CD4-positive, alpha-beta T cell treated with Interferon alpha-2 for 1 hour (primary cell): Measurements from ENCODE around the gene NDUFA12.

Source experiments
- DNase-seq, 2 donors: peaks; one replicate each; pipeline ENCODE4 v3.0.0-alpha.2; 2020 to 2022

NDUFA12 gene

DNA sequence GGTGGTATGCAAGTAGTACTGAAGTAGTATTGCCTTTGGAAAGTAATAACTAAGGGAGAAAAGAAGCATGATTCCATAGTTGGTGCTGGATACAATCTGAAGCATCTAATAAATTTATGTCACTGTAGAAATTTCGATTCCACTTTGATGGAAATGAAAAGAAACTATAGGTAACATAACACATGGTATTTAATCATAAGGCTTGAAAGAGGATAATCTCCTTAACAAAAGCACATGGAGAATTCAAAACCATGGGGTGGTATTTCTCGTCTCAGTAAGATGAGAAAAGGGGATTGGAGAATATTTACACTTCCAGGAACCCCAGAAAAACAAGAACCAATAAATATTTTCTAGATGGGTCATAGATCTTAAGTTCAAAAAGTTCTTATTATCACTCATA, 72.7 kb downstream of the NDUFA12 start:
- no peak for DNase-seq

DNA sequence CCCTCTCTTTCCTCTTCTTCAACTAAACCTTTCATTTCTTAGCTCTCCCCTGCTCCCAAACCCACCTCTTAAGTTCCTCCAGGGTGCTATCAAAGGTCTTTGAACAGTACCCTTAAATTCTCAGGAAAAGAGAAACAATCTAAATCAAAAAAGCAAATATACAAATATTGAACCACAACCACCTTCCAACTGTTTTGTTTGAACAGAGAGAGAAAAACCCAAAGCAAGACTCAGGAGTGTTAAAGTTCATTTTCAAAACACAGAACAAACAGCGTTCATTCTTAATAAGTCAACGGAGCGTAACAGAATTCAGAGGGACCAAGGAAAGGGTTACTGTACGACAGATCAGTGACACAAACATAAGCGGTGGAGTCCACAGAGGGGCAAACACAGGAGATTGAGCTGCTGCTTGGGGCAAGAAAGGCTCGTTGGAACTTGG, 73.3 kb downstream of the NDUFA12 start:
- DNase-seq, result no peak

DNA sequence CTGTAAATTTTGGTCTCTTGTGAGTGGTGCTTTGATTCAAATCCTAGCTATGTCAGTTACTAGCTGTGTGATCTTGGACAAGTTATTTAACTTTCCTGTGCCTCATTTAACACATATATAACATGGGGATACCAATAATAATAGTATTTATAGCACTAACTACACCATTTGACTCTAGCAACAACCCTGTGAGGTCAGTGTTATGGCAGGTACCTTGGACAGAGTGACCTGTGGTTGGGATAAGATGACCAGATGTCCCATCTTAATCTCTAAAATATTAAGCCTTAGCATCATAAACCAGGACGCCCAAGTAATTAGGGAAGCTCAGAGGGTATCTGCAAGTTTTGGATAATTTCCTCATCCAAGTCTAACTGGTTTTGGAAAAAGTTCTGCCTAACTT, 73.7 kb downstream of the NDUFA12 start:
- no peak for DNase-seq

DNA sequence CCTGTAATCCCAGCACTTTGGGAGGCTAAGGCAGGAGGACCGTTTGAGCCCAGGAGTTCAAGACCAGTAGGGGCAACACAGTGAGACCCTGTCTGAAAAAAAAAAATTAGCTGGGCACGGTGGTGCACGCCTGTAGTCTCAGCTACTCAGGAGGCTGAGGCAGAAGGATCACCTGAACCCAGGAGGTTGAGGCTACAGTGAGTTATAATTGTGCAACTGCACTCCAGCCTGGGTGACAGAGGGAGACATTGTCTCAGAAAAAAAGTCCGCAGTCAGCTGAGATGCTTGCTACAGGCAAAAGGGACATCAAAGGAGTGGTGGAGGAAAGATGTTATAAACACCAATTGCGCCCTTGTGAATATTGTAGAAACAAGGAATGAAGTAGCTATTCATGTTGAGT, 77.8 kb downstream of the NDUFA12 start:
- peak in 1 of 2 donors; percentile 25 for DNase-seq

DNA sequence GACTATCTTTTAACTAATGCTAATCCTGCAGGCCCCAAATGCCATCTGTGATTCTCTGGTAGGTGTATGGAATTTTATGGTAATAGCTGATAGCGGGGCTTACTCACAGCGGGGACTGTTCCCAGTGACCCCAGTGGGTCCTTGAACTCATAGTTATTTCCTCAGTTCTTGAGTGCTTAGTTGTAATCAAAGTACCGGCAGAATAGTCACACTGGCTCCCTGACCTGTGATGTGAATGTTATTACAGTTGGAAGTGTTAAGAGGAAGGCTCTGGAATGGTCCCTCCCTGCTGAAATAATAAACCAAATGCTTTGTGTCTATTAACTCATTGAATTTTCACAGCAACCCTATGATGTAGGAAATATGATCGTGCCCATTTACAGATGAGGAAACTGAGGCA, 78.3 kb downstream of the NDUFA12 start:
- no peak for DNase-seq

DNA sequence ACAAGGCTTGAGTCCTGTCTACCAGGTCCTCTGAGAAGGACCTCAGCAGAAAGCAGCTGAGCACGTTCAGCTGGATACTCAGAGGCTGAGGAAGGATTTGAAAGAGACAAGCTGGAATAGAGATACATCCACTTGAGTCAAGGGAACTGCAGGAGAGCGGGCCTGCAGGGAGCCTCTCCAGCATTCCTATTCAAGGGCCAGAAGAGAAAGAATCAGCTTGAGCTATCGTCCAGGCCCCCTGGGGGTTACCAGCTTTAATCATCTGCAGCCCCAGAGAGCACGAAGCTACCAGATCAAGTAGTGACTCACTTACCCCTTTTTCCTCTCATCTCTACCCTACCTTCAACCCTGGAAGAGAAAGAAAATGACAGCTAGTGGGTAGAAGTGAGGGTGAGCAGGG, 80.9 kb downstream of the NDUFA12 start:
- DNase-seq, result no peak
